Esophagus muscularis mucosa (tissue), 4 donors: ENCODE results near the gene TBC1D8. TPM values are rescaled to one million over a fixed set of nuclear protein-coding genes. Genes with fewer than 3 reads are reported as not detected.

Experiments
- DNase-seq: peaks from one replicate; pipeline ENCODE4 v3.0.0-alpha.2; 2017; ENCODE audit errors: extremely low spot score
- H3K27ac ChIP-seq, 4 donors: fragments of 200-600 bp; sonication (generic); replicated peaks in 1 of 4; 1 replicate in 3 of 4; 2 replicates in 1 of 4; pipeline ENCODE4 v1.5.1; 2016 to 2019; ENCODE audit warnings: mild to moderate bottlenecking in 1 of 4
- H3K27me3 ChIP-seq, 4 donors: fragments of 200-600 bp; sonication (generic); one replicate each; pipeline versions ENCODE4 v1.5.1 to v1.6.0; 2016 to 2019
- H3K36me3 ChIP-seq, 4 donors: fragments of 200-600 bp; sonication (generic); one replicate each; pipeline ENCODE4 v1.5.1; 2016 to 2019
- H3K4me1 ChIP-seq, 4 donors: fragments of 200-600 bp; sonication (generic); one replicate each; pipeline ENCODE4 v1.5.1; 2016 to 2019
- H3K4me3 ChIP-seq, 4 donors: fragments of 200-600 bp; sonication (generic); 1 replicate in 2 of 4; 2 replicates in 2 of 4; pipeline ENCODE4 v1.5.1; 2016 to 2019; ENCODE audit warnings: mild to moderate bottlenecking in 4 of 4, moderate library complexity in 1 of 4
- H3K9me3 ChIP-seq, 4 donors: fragments of 200-600 bp; sonication (generic); 1 replicate in 3 of 4; 2 replicates in 1 of 4; pipeline ENCODE4 v1.5.1; 2016 to 2019
- CTCF ChIP-seq, 3 experiments: fragments of 200-600 bp in 2 of 3; fragments of 450-650 bp in 1 of 3; sonication (generic) in 2 of 3; IDR thresholded peaks; one replicate each; pipeline ENCODE4 v1.5.1; 2017 to 2019; ENCODE audit warnings: antibody characterized with exemption in 3 of 3, mild to moderate bottlenecking in 2 of 3, moderate library complexity in 1 of 3
- EP300 ChIP-seq: sonication (generic); formaldehyde crosslinking; IDR thresholded peaks from one replicate; pipeline ENCODE4 v1.6.1; 2017; ENCODE audit warnings: antibody characterized with exemption
- POLR2A ChIP-seq: fragments of 450-650 bp; IDR thresholded peaks from one replicate; pipeline ENCODE4 v1.6.1; 2017; ENCODE audit warnings: antibody characterized with exemption, moderate library complexity, mild to moderate bottlenecking, low read depth
- POLR2AphosphoS5 ChIP-seq, 2 donors: sonication (generic); formaldehyde crosslinking; IDR thresholded peaks; one replicate each; pipeline ENCODE4 v1.6.1; 2017; ENCODE audit warnings: antibody characterized with exemption in 2 of 2
- WGBS: methylation state at CpG from one replicate; pipeline ENCODE4 v1.1.5; 2018; 5-methylcytosine and 5-hydroxymethylcytosine counted together
- intact Hi-C: fragments of 100-400 bp; cut with DNase I; formaldehyde crosslinking; loops from one replicate; pipeline ENCODE4 v1.15.1; 2023
- total RNA-seq, 4 donors: library from RNA; depleted of rRNA; stranded (reverse); fragments of >200 nt; gene quantifications; one replicate each; pipeline versions ENCODE4 v1.1.0 to v1.2.1, GENCODE V29; 2016

The TBC1D8 gene
- total RNA-seq, 4 donors from 2014 or later, result 16.7 to 23.4 (median 20.4) TPM

DNA sequence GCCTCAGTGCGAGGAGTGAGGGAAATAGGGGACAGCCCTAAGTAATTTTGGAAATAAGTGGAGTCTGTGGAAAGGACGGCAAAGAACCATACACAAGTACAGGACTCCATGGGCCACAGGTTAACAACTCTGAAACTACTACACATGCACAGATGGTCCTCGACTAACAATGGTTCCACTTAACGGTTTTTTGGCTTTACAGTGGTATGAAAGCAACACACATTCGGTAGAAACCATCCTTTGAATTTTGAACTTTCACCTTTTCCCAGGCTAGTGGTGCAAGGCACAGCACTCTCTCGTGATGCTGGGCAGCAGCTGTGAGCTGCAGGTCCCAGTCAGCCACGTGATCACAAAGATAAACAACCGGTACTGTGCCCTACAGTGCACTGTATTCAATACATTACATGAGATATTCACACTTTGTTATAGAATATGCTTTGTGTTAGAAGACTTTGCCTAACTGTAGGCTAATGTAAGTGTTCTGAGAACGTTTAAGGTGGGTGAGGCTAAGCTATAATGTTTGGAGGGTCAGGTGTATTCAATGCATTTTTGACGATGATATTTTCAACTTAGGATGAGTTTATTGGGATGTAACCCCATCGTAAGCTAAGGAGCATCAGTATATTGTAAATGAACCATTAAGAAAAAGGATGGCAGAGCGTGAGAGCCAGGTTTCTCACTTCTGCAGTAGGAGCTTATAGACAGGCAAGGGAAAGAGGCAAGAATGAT is 44.6 kb downstream of the TBC1D8 start:
- H3K4me1 ChIP-seq, result peaks cover 48 to 50% (median 49%) of the 10 kb centered on the region in 4 donors
- no peaks in the 10 kb centered on the region for H3K27me3 ChIP-seq
- H3K36me3 ChIP-seq, result no peaks in the 10 kb centered on the region
- 59% methylated on average over 12 of the region's 12 CpGs for WGBS
- H3K4me3 ChIP-seq, result no peak overlapping the region
- DNase-seq, result no peak
- intact Hi-C loops, result loop anchor here (10.0 kb wide), 1 partner anchor 62 kb away; no protein-coding TSS in a partner anchor
- TF ChIP-seq POLR2AphosphoS5 (IDR thresholded peaks at IDR 0.05), result peak in 1 of 2 donors; percentile 66
- no peak for TF ChIP-seq EP300
- peaks cover 0 to 5% (median 0%) of the 10 kb centered on the region in 4 donors for H3K9me3 ChIP-seq
- H3K27ac ChIP-seq, result peak overlapping the region in 2 of 4 donors; percentile 15 to 76

DNA sequence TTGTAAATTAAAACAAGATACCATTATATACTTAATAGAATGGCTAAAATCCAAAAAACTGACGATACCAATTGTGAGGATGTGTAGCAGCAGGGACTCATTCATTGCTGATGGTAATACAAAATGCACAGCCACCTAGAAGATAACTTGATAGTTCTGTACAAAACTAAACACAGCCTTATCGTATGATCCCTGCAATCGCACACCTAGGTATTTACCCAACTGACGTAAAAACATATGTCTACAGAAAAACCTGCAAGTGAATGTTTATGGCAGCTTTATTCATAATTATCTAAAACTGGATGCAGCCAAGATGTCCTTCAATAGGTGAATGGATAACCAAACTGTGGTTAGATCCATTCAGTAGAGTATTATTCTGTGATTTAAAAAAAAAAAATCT is 45.5 kb downstream of the TBC1D8 start:
- DNase-seq, result no peak
- H3K36me3 ChIP-seq, result no peaks in the 10 kb centered on the region
- H3K27me3 ChIP-seq, result no peaks in the 10 kb centered on the region
- intact Hi-C loops, result loop anchor here (10.0 kb wide), 1 partner anchor 61 kb away; no protein-coding TSS in a partner anchor
- 94% methylated on average over 4 of the region's 4 CpGs for WGBS
- TF ChIP-seq POLR2AphosphoS5 (IDR thresholded peaks at IDR 0.05) (no peak), EP300 (no peak), CTCF (IDR thresholded peaks at IDR 0.05) (no peak), POLR2A (no peak)
- H3K27ac ChIP-seq, result peak overlapping the region in 1 of 4 donors; percentile 10
- H3K4me3 ChIP-seq, result no peak overlapping the region
- H3K9me3 ChIP-seq, result peaks cover 0 to 5% (median 0%) of the 10 kb centered on the region in 4 donors
- peaks cover 40 to 42% (median 41%) of the 10 kb centered on the region in 4 donors for H3K4me1 ChIP-seq

GRCh38 chr2:101097638-101098037 is 53.5 kb downstream of the TBC1D8 start:
- Histone ChIP-seq H3K4me1 (no peaks in the 10 kb centered on the region), H3K36me3 (no peaks in the 10 kb centered on the region), H3K27me3 (no peaks in the 10 kb centered on the region), H3K27ac (no peak overlapping the region), H3K9me3 (peaks cover 0 to 1% (median 0%) of the 10 kb centered on the region in 4 donors), H3K4me3 (no peak overlapping the region)
- DNase-seq, result no peak
- no peak for TF ChIP-seq EP300
- TF ChIP-seq CTCF (IDR thresholded peaks at IDR 0.05), result no peak
- TF ChIP-seq POLR2AphosphoS5 (IDR thresholded peaks at IDR 0.05), result no peak
- no peak for TF ChIP-seq POLR2A
- intact Hi-C loops, result no loop called here

- 96% methylated on average over 4 of the region's 4 CpGs for WGBS
- TF ChIP-seq EP300 (no peak), POLR2A (no peak), POLR2AphosphoS5 (IDR thresholded peaks at IDR 0.05) (no peak), CTCF (IDR thresholded peaks at IDR 0.05) (no peak)
- Histone ChIP-seq H3K9me3 (no peaks in the 10 kb centered on the region), H3K27me3 (no peaks in the 10 kb centered on the region), H3K27ac (no peak overlapping the region), H3K4me1 (no peaks in the 10 kb centered on the region), H3K36me3 (no peaks in the 10 kb centered on the region), H3K4me3 (no peak overlapping the region)
- intact Hi-C loops, result no loop called here
- DNase-seq, result no peak
Observed at GRCh38 chr2:101096619-101097142, 54.5 kb downstream of the TBC1D8 start.

DNA sequence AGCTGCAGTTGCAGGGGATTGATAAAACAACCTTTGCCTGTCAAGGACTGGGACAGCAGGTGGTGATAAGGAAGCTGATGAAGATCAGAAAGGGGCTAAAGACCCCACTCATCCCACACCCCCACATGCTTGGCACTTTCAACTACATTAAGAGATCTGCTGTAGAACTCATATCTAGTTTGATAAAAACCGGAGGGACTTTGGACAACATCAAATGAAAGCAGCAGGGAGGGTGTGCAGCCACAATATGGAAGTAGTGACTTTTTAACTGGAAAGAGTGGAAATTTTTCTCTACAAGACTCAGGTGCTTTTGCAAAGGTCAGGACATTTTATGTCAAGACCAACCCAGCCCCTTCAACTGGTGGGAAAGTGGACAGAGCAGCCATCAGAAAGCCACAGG is 56.8 kb downstream of the TBC1D8 start:
- WGBS, result 89% methylated on average over 1 of the region's 1 CpG

More for the DNA sequence above, 56.8 kb downstream of the TBC1D8 start:
- no peak for TF ChIP-seq EP300
- TF ChIP-seq POLR2AphosphoS5 (IDR thresholded peaks at IDR 0.05), result no peak
- TF ChIP-seq POLR2A, result no peak
- TF ChIP-seq CTCF (IDR thresholded peaks at IDR 0.05), result no peak
- Histone ChIP-seq H3K4me3 (no peak overlapping the region), H3K27ac (no peak overlapping the region), H3K27me3 (no peaks in the 10 kb centered on the region), H3K36me3 (peaks cover 0 to 3% (median 0%) of the 10 kb centered on the region in 4 donors), H3K4me1 (no peaks in the 10 kb centered on the region), H3K9me3 (no peaks in the 10 kb centered on the region)
- intact Hi-C loops, result no loop called here
- DNase-seq, result no peak
